Esophagus squamous epithelium (tissue), 4 donors: Measurements from ENCODE around the gene NAA60.

ENCODE experiments used
- CTCF ChIP-seq, 6 experiments: fragments of 450-650 bp in 4 of 6; fragments of 200-600 bp in 2 of 6; sonication (generic) in 2 of 6; IDR thresholded peaks; one replicate each; pipeline ENCODE4 v1.5.1; 2016 to 2019; ENCODE audit warnings: antibody characterized with exemption in 6 of 6, mild to moderate bottlenecking in 4 of 6, moderate library complexity in 4 of 6
- POLR2A ChIP-seq, 4 donors: fragments of 450-650 bp; IDR thresholded peaks; one replicate each; pipeline ENCODE4 v1.6.1; 2017; ENCODE audit warnings: antibody characterized with exemption in 4 of 4, mild to moderate bottlenecking in 4 of 4, moderate library complexity in 3 of 4

- TF ChIP-seq CTCF (IDR thresholded peaks at IDR 0.05) (no peak), POLR2A (IDR thresholded peaks at IDR 0.05) (no peak)
These were observed 29.6 kb downstream of the NAA60 start for GRCh38 chr16:3472878-3473595.
